GM19035 (cell line): ENCODE results near the gene EVX2.

Experiments used
- ATAC-seq: cut with Tn5 transposase; IDR thresholded peaks from one replicate; pipeline ENCODE4 v1.9.1; 2021; ENCODE audit not compliant: unreplicated experiment

Gene EVX2

DNA sequence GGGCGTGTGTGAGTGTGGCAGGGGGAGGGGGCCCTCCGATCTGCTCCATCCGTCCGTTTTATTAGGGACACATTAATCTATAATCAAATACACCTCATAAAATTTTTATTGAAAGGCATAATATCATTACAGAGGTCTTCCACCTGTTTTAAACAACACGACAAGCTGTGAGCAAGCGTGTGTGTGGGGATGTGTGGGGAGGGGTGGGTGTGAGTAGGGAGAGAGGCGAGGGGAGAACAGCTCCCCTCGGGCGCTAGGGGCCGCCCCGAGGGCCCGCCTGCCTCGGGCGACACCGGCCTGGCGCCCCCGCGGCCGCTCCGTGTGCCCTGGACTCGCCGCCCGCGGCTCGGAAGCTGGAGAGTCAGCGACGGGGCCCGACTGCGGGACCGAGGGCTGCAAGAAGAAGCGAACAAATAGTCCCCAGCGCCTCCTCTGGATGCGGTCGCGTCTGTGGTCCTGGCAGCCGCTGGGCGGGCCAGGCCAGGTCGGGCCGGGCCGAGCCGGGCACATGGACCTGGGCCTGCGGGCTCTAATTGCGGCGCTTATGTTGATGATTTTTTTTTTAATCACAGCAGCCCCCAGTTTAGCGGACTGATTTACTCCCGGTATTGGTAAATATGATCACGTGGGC lies 38.4 kb upstream of the EVX2 start:
- no peak for ATAC-seq

DNA sequence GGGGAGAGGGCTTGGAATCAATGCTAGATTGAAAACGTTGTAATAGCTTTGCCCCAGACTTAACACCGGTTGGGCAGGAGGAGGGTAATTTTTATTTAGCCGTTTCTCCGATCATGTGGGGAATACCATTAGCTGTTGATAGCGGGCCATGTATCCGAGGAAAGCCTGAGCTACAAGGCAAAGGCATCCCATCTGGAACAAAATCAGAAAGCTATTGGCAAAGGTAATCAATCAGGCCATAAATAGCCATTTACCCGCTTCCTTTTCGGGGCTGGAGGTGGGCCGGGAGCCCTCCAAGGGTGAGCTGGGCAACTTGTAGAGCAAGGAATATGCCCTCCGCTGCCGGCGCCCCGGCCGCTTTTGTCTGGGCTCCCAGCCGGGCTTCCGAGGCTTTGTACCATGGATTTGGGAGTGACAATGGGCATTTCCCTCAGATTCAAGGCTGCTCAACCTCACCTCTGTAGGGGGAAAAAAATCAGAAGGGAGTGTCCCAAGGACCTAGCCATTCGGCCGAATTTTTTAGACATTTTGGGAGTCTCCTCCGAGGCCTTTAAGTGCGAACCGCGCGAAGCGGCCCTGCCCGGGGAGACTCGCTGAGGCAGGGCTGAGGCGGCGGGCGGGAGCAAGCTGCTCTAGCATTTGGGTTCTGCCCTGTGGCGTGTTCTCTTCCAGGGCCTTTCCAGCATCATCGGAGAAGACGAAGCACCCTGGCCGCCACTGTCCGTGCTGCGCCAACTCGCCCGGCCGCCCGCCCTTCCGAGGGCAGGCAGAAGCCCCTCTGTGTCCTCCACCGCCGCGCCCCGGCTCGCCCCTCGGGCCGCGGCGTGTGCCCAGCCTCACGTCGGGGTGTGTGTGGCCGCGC lies 37.7 kb upstream of the EVX2 start:
- ATAC-seq: no peak

DNA sequence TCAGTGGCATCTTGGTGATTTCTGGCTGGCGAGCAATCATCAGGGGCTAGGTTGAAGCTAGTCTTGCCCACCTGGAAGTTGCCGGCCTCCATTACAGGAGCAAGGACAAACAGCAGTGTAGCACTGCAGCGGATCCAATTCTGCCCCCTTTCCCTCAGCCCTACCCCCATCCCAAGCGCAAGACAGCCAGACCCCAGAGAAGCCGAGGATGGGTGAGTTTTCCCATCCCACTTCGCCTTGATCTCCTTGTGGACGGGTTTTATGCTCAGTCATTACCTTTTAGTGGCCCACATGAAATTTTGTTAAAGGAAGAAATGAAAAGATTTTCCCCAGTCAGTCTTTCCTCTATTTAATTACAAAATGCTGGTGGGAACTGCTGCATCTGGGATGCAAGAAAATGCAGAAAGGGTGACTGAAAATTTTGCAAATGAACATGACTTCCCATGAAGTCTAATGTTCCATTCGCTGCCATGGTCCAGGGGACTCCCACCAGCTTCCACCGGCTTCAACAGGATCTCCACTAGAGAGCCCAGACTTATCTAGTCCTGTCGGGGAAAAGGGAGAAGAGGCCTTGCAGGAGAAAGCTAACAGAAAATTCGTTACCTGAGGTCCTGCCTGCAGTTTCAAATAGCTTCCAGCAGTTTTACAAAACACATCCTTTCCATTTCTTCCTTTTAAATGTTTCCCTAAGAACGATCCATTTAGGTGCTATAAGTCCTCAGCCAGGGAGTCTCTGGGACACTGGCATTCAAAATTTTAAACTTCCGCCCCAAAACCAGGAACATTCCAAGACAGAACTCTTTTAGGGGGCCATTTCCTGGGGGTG lies 36.8 kb upstream of the EVX2 start:
- no peak for ATAC-seq

DNA sequence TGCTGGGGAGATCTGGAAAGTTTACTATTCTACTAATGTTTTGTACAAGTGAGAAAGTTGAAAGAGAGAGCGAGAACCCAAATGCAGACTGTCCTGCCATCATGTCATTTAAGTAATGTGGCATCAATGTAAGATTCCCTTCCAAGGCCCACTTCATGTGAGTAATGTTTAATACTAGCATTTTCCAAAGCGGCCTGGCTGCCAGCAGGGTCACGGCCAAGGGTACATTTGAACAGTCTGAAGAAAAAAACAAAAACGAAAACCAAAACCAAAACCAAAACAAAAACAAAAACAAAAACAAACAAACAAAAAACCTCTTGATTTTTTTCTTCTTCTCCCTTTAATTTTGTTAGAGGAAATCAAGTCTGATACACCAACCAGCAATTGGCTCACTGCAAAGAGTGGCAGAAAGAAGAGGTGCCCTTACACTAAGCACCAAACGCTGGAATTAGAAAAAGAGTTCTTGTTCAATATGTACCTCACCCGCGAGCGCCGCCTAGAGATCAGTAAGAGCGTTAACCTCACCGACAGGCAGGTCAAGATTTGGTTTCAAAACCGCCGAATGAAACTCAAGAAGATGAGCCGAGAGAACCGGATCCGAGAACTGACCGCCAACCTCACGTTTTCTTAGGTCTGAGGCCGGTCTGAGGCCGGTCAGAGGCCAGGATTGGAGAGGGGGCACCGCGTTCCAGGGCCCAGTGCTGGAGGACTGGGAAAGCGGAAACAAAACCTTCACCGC lies 35.0 kb upstream of the EVX2 start:
- no peak for ATAC-seq

DNA sequence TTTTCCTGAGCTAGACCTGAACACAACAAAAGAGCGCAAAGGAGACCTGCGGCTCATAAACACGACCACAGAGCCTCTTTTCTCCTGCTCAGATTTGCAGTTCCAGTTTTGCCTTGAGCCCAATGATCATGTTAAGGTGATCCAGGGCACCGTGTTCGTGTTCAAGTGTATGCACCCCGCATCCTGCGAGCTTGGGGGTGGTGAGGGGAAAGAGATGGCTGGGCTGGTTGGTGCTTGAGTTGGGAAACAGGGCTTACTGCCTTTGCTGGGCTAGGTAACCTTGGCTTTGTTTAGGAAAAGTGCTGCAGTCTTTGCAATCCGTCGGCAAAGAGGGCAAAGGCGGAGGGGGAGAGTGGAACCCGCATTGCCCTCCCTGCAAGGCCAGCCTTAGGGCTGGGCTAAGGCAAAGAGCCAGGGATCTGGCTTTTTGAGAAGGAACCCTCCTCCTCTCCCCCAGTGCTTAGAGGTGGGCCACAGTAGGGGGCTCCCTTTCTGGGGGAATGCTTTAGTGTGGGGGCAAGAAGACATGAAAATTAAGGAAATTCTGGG lies 34.1 kb upstream of the EVX2 start:
- ATAC-seq: no peak

DNA sequence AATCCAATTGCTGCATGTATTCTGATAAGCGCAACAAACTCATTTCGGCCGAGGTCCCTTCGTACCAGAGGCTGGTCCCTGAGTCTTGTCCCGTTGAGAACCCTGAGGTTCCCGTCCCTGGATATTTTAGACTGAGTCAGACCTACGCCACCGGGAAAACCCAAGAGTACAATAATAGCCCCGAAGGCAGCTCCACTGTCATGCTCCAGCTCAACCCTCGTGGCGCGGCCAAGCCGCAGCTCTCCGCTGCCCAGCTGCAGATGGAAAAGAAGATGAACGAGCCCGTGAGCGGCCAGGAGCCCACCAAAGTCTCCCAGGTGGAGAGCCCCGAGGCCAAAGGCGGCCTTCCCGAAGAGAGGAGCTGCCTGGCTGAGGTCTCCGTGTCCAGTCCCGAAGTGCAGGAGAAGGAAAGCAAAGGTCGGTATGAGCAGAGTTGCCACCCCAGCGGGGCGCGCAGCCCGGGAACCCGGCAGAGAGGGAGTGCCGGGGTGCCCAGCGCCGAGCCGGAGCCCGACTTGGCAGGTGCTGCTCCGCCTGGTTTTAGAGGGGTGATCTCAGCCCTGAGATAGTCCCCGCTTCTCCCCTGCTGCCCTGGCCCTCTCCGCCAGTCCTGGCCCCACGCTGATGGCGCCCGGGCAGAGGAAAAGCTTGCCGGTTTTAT lies 33.5 kb upstream of the EVX2 start:
- no peak for ATAC-seq

DNA sequence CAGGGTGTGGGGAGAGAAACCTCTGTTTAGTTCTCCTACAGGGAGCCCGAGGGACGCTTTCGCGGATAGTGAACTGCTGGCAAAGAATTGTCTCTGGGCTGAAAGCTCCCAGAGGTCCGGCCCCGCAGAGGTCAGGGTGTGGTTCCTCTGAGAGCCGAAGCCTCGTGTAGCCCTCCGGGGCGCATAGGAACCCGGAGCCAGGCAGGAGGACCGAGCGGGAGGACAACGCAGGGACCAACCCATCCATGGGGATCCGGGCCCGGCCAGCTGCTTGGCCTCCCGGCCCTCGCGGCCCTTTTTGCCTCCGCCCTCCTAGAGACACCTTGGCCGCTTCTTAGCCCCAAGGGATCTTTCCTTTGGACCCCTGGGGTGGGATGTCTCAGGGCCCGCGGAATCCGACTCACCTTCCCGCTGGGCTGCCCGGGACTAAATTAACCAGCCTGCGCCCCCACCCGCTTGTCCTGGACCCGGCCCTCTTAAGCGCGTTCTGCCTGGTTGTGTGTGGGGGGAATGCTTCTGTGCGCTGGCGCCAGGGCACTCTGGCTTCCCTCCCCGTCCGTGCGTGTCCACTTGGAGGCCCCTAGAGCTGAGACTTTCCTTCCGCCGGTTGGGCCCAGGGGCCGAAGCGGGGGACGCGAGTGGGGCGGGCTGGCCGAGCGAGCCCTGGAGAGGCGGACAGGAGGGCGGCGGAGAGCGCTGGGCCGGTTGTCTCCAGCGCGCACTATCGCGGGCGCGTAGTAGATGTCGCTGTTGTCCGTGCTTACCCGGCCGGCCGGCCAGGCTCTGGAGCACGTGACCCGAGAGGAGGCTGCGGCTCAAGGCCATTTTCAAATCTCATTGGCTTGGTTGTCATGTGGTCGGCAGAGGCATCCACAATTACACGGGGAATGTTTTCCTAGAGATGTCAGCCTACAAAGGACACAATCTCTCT lies 32.4 kb upstream of the EVX2 start, which contains the start of gene HOXD10:
Gene HOXD10, plus strand, starts transcription at position 896 of the 931 bp plus-strand sequence. CDS start 56 bp downstream, outside the sequence.
- no peak for ATAC-seq

DNA sequence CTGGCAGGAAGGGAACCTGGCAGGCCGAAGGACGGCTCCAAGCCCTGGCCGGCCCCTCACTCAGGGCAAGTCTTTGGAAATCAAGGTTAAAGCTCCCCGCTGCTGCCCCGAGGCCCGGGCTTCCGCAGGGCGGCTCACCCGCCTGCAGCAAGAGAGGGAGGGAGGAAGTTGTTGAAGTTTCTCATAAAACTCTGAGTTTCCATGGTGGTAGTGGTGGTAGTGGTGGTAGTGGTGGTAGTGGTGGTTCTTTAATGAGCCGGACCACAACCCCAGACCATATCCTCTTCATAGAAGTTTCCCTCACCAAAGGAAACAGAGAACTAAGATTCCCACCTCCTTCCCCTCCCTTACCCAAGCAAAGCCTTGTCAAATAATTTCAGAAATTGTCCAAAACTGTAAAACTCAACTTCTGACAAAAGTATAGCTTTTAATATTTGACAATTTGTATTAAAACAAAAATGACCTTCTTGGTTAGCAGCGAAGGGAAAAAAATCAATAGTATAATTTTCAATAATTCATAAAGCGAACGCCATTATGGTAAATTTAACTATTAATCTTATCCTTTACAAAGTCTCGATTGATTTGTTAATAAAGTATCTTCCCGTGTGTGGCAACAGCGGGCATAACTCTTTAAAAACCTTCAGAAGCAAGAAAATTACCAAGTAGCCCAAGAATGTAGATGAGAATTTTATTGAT lies 31.3 kb upstream of the EVX2 start:
- no peak for ATAC-seq

DNA sequence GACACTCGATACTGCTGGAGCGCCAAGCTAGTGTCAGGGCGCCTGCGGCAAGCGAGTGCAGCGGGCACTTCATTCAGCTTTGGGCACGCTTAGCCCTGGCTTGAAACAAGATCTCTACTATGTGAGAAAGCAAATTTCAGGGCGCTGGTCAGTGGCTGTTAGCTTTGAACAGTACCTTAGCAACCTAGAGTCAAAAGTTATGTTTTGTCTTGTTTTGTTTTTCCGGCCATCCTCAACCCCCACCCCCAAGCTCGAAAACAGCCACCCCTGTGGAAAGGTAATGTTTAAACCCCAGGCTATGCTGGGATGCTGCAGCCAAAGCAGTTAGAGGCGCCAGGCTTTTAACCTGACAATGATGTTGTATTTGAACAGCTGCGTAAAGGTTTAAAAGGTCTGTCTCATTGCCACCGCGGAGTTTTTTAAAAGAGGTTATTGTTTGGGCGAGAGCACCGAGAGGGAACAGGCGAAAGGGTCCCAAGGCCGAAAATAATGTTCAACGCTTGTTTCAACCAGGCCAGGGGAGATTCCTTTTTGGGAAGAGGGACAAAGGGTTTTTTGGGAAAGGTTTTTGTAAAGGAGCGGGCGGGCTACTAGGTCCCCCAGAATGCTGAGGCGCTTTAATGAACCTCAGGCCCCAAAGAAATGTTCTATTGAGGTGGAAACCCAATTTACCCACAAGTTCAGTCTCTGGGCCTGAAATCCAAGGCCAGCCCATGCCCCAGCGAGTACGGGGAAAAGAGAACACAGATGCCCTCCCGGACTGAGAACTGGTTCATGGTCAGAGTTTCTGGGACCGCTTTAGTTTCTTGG lies 30.6 kb upstream of the EVX2 start:
- no peak for ATAC-seq

DNA sequence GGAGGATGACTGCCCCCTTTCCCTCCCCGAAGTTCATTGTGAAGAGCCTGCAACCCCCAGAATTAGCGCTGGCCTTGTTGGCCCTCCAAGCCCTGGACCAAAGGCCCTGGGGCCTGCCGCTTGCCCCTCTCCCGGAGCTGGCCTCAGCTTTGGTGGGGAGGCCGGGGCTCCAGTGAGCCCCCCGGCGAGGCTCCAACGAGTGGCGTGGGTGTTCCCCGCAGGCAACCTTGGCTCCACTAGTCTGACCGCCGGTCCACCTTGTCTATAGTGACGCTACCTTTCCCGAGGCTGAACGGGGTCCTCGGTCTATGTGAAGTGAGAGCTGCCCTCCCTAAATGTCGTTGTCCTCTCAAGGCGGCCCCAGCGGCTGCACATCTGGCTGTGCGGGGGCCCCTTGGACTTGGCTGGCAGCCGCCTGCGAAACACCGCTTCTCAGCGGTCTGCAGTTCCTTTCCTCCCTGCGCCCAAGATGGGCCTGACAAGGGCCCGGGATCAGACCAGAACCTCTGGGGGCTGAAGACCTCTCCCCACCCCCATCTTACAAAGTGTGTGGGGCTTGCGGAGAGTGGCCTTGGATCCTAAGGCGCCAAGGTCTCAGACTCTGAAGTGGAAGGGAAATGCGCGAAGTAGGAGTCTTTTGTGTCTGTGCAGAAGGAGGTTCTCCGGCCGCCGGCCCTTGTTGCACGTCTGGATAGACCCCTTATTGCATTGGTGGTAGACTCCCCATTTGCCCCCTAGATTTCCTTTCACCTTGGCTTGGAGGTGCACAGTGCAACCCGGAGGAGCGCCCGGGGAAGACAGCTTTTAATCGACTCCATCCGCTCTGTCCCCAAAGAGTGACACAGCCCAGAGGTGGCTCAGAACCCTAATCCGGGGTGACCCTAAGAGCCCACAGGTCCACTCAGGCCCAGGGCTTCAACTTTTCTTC lies 28.9 kb upstream of the EVX2 start:
- no peak for ATAC-seq

DNA sequence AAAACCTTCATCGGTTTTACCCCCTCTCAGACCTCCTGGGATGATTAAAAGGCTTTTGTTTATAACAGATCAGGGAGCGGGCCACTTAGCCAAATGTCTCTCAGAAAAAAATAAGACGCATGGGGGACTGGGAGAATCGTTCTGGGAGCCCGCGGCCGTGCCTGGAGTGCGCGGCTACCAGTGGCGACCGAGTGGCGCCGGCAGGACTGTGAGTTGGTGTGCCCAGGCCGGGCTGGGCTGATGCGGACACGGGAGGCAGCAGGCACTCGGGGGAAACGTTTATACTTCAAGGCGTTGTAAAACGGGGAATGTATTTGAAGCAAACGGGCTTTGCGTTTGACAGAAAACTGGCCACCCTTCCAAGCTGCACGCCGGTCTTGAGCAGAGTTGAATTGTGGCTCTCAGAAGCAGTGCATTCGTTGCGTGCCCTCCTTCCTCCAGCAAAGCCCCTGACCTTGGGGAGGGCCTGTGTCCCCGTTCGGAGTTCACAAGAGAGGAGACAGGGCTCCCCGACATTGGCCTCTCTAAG lies 28.1 kb upstream of the EVX2 start:
- ATAC-seq: no peak

DNA sequence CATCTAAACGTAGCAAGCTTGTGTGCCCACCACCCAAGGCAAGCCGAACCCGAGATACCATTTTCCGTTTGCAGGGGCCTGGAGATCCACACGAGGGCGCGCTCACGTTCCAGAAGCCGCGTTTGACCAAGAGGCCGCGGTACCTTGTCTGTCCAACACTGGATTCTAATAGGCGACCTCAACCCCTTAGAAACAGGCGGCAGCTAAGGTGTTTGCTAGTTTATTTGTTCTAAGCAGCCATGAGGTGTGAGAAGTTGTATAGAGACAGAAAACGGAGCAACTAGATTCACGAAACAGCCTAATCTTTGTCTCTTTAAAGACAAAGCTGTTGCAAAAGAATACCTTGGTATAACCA lies 27.5 kb upstream of the EVX2 start:
- ATAC-seq: no peak

DNA sequence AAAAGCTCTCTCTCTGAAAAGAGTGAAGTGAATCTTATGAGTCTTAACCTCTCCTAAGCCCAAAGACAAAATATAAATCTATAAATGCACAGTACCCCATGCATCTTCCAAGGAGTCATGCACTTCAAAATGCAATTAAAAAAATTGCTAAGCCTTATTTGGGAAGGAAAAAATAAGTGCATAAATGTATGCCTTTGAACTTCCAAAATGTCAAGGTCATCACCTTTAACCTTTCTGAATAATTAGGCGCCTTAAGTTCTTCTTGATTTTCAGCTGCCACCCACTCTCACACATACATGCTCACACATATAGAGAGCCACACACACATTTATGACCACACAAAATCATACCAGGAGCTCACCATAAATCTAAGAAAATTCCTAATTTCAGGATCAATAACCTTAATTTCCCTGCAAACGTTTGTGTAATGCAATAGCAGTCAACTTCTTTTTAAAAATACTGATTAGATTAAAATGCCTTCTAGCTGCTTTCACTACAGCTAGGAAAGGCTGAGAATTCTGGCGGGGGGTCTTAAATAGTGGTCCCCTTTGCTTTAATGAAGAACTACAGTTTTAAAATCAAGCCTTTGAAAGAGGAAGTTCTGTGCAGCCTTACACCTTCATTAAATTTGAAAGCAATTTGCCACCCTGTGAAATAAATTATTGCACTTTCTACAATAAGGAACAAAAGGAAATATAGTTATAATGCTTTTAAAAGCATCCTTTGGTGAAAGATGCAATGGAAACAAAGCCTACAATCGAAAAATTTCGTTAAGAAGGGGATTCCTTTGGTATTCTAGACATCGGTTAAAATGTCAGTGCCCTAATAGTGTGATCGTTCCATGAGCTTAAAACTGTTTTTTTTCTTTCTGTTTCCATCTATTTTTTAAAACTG lies 26.9 kb upstream of the EVX2 start:
- no peak for ATAC-seq

DNA sequence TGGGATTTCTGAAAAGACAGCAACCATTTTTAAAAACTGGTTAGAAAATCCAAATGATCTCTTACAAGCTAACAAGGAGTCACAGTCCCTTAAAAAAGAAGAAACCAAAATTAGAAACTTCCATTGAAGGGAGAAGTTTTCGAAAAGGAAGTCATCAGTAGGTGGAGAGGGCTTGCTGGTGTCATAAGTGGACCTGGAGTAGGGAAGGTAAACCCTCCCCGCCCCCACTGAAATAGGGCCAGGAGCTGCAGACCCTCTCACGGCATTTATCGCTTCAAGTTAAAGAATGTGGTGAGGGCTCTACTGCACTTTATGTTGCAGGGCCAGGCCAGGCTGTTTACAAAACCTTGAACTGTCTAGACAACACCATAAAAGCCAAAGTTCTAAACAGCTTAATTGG lies 26.2 kb upstream of the EVX2 start:
- no peak for ATAC-seq

DNA sequence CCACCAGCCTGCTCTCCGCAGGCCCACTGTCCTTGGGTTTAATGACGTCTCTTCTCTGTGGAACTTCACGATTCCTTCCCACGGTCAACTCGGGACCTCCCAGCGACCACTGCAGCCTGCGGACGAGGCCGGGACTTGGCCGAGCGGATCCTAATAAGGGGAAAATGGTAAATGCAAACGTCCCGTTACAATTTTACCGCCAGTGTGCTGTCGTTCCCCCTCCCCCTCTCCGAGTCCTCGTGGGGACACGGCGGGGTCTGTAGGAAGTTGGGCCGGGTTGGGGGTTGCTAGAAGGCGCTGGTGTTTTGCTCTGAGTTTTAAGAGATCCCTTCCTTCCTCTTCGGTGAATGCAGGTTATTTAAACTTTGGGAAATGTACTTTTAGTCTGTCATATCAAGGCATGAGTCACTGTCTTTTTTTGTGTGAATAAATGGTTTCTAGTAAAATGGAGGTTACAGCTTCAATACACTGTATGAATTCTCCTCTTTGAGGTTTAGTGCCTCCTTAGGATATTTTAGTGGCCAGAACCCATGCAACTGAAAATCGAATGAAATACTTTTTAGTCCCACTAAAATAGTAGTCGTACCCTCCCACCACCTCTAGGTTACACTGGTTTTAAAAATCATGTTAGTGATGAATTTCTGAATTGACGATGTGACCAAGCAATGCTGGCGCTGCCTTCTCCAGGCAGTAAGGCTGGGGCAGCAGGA lies 25.6 kb upstream of the EVX2 start:
- ATAC-seq: no peak
